K562 (cell line): Measurements from ENCODE around the gene LRP1-AS. TPM values are rescaled to one million over a fixed set of nuclear protein-coding genes. Genes with fewer than 3 reads are reported as not detected.
A peak's percentile ranks its signal among the peaks of the same experiment; 100 is the strongest.

Source experiments
- ATAC-seq: fragments of 200-7000 bp; cut with Tn5 transposase; 3 replicates; pipeline ENCODE4 v1.9.1; 2020; ENCODE audit warnings: moderate library complexity
- BruUV-seq: library from RNA; stranded (reverse); fragments of 400-500 nt; replicated peaks from 2 replicates; lab custom pipeline; 2021; lab: Mats Ljungman, UMichigan
- CTCF ChIA-PET: fragments of 300-600 bp; formaldehyde crosslinking; extraction: SDS; loops from one replicate; lab custom pipeline; 2021; ENCODE audit warnings: low intra/inter-chr PET ratio; lab: Yijun Ruan, JAX
- POLR2A ChIA-PET: fragments of 300-600, 350-650 bp; sonication (Branson Sonifier 250); formaldehyde crosslinking; extraction: SDS; loops from one replicate; lab custom pipeline; 2021; ENCODE audit warnings: antibody characterized with exemption, inconsistent platforms; lab: Yijun Ruan, JAX
- DNase-seq, 4 experiments: peaks; one replicate each; pipeline versions ENCODE4 v3.0.0 to v3.0.0-alpha.2; 2011 to 2018; ENCODE audit warnings: low spot score in 3 of 4, mixed read lengths in 3 of 4; ENCODE audit errors: extremely low read depth in 1 of 4
- FAIRE-seq: peaks from 2 replicates; lab custom pipeline; 2011; peaks lifted over from hg19 to GRCh38; lab: Jason Lieb, UNC
- H2AFZ ChIP-seq: 2 replicates; pipeline ENCODE4 v1.6.0; 2011; ENCODE audit warnings: low read depth, low read length, control low read depth, inconsistent platforms
- H3K27ac ChIP-seq: fragments of 200-600 bp; 3 replicates; pipeline ENCODE4 v1.8.0; 2011; ENCODE audit warnings: low read depth, mild to moderate bottlenecking, control low read depth, inconsistent platforms, low read length, moderate library complexity, mixed read lengths; ENCODE audit errors: extremely low read depth
- H3K27me3 ChIP-seq, 2 experiments: fragments of 300-600 bp in 1 of 2; 2 replicates in 1 of 2; 3 replicates in 1 of 2; pipeline versions ENCODE4 v1.6.0 to v1.8.0; 2011; ENCODE audit warnings: inconsistent platforms in 2 of 2, low read length in 2 of 2, mild to moderate bottlenecking in 1 of 2, mixed read lengths in 1 of 2, moderate library complexity in 1 of 2; ENCODE audit not compliant: control insufficient read depth in 2 of 2, insufficient read depth in 2 of 2
- H3K36me3 ChIP-seq: fragments of 300-600 bp; 3 replicates; pipeline ENCODE4 v1.8.0; 2011; ENCODE audit warnings: mild to moderate bottlenecking, low read length, inconsistent platforms; ENCODE audit not compliant: control insufficient read depth, insufficient read depth
- H3K4me1 ChIP-seq, 2 experiments: fragments of 200-600 bp in 1 of 2; replicated peaks in 1 of 2; 2 replicates in 1 of 2; 3 replicates in 1 of 2; pipeline versions ENCODE4 v1.5.1 to v1.8.0; 2011; ENCODE audit warnings: inconsistent platforms in 2 of 2, low read length in 2 of 2, mild to moderate bottlenecking in 1 of 2, mixed read lengths in 1 of 2, moderate library complexity in 1 of 2; ENCODE audit not compliant: control insufficient read depth in 2 of 2, insufficient read depth in 2 of 2
- H3K4me2 ChIP-seq: 2 replicates; pipeline ENCODE4 v1.6.1; 2011; ENCODE audit warnings: low read length, control low read depth, inconsistent platforms, mixed read lengths; ENCODE audit not compliant: insufficient read depth
- H3K4me3 ChIP-seq: fragments of 200-600 bp; sonication (generic), shearing (Covaris generic); 2 replicates; pipeline ENCODE4 v1.5.1; 2016; ENCODE audit warnings: control low read depth, inconsistent platforms
- H3K79me2 ChIP-seq: fragments of 200-600 bp; 3 replicates; pipeline ENCODE4 v1.8.0; 2011; ENCODE audit warnings: low read length, inconsistent platforms; ENCODE audit not compliant: control insufficient read depth, insufficient read depth
- H3K9ac ChIP-seq, 2 experiments: 2 replicates each; pipeline versions ENCODE4 v1.6.0 to v1.6.1; 2011; ENCODE audit warnings: low read depth in 2 of 2, low read length in 2 of 2, control low read depth in 1 of 2, inconsistent platforms in 1 of 2, mild to moderate bottlenecking in 1 of 2, mixed read lengths in 1 of 2; ENCODE audit not compliant: insufficient read depth in 1 of 2
- H3K9me1 ChIP-seq: one replicate; pipeline ENCODE4 v1.6.0; 2011; ENCODE audit warnings: inconsistent platforms, mild to moderate bottlenecking, low read length, moderate library complexity; ENCODE audit not compliant: control insufficient read depth, insufficient read depth
- H3K9me3 ChIP-seq: replicated peaks from 2 replicates; pipeline ENCODE4 v1.5.1; 2011; ENCODE audit warnings: low read depth, low read length, inconsistent platforms; ENCODE audit not compliant: control insufficient read depth, insufficient read depth
- H4K20me1 ChIP-seq: replicated peaks from 2 replicates; pipeline ENCODE4 v1.6.1; 2011; ENCODE audit warnings: low read length, inconsistent platforms, mixed read lengths; ENCODE audit not compliant: control insufficient read depth, insufficient read depth
- CHD1 ChIP-seq: fragments of 200-600 bp; sonication (generic); IDR thresholded peaks from one replicate; pipeline ENCODE4 v1.6.1; 2012; ENCODE audit warnings: mild to moderate bottlenecking, moderate library complexity, low read length, inconsistent platforms
- RFX5 ChIP-seq: IDR thresholded peaks from 2 replicates; pipeline ENCODE4 v1.6.1; 2011; ENCODE audit warnings: low read depth, mild to moderate bottlenecking, improper control_type of control experiment, low read length
- WGBS: fragments of 100-300 bp; shearing (Covaris generic); methylation state at CpG from one replicate; pipeline ENCODE4 v1.1.6; 2016; ENCODE audit warnings: low coverage, mixed read lengths; ENCODE audit not compliant: insufficient coverage; ENCODE audit errors: missing lambda C conversion rate; 5-methylcytosine and 5-hydroxymethylcytosine counted together
- in situ Hi-C: fragments of 300-500 bp; cut with MboI; formaldehyde crosslinking; loops from 4 replicates; pipeline ENCODE4 v1.15.0; 2018; ENCODE audit warnings: inconsistent platforms, mixed read lengths
- intact Hi-C: fragments of 100-400 bp; cut with micrococcal nuclease; formaldehyde crosslinking; loops from 2 replicates; pipeline ENCODE4 v1.14.2; 2022
- polyA plus RNA-seq, 8 experiments: library from polyadenylated mRNA; depleted of rRNA in 4 of 8; stranded (reverse) in 5 of 8; unstranded in 3 of 8; fragments of >200 nt; fragmentation: Nextera tagmentation in 2 of 8; fragmentation: Illumina TruSeq in 1 of 8; extraction: Ambion mirVana in 2 of 8; extraction: Trizol in 1 of 8; gene quantifications; 2 replicates each; pipeline versions ENCODE4 v1.2.1 to v1.2.3, GENCODE V29; 2011 to 2014; ENCODE audit warnings: inconsistent platforms in 1 of 8, missing spikeins in 1 of 8
- total RNA-seq, 7 experiments: library from RNA; depleted of rRNA in 6 of 7; stranded (reverse); fragments of >200 nt in 6 of 7; fragmentation: Illumina TruSeq in 2 of 7; extraction: Trizol in 2 of 7; gene quantifications; 2 replicates each; pipeline versions ENCODE4 v1.2.1 to v1.2.3, GENCODE V29; 2011 to 2021; ENCODE audit warnings: low replicate concordance in 1 of 7
- TF ChIP-seq, protein P1 (sequence below): fragments of 450-650 bp; formaldehyde crosslinking; IDR thresholded peaks from 2 replicates; pipeline ENCODE4 v1.4.0; 2020; ENCODE audit warnings: mild to moderate bottlenecking, moderate library complexity
- TF ChIP-seq, protein P2 (sequence below): fragments of 450-650 bp; IDR thresholded peaks from 2 replicates; pipeline ENCODE4 v1.6.1; 2018; ENCODE audit not compliant: partially characterized antibody

LRP1-AS gene
- total and polyA plus RNA-seq, 9 of the 15 experiments (the other 6 are each of a cell fraction or from before 2014, with no cell fraction given): not detected

DNA sequence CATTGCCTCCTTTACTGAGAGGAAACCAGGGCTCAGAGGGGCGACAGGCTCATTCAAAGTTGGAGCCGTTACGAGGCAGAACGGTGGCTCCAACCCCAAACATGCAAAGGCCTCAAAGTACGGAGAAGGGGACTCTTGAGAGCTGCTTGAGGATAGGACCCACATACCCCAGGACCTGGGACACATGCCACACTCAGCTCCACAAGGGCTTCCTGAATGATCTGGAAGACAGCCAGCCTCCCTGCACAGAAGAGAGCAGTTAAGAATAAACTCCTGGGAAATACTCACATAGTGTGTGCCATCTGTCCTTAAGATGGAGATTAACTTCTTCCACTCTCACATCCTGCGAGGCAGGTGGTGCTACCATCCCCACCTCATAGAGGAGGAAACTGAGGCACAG lies 42.6 kb upstream of the LRP1-AS start:
- no peak for TF ChIP-seq RFX5
- TF ChIP-seq, protein P1, sequence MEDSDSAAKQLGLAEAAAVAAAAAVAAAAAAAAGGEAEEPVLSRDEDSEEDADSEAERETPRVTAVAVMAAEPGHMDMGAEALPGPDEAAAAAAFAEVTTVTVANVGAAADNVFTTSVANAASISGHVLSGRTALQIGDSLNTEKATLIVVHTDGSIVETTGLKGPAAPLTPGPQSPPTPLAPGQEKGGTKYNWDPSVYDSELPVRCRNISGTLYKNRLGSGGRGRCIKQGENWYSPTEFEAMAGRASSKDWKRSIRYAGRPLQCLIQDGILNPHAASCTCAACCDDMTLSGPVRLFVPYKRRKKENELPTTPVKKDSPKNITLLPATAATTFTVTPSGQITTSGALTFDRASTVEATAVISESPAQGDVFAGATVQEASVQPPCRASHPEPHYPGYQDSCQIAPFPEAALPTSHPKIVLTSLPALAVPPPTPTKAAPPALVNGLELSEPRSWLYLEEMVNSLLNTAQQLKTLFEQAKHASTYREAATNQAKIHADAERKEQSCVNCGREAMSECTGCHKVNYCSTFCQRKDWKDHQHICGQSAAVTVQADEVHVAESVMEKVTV (CRISPR knock-in tag): no peak
- TF ChIP-seq, protein P2, sequence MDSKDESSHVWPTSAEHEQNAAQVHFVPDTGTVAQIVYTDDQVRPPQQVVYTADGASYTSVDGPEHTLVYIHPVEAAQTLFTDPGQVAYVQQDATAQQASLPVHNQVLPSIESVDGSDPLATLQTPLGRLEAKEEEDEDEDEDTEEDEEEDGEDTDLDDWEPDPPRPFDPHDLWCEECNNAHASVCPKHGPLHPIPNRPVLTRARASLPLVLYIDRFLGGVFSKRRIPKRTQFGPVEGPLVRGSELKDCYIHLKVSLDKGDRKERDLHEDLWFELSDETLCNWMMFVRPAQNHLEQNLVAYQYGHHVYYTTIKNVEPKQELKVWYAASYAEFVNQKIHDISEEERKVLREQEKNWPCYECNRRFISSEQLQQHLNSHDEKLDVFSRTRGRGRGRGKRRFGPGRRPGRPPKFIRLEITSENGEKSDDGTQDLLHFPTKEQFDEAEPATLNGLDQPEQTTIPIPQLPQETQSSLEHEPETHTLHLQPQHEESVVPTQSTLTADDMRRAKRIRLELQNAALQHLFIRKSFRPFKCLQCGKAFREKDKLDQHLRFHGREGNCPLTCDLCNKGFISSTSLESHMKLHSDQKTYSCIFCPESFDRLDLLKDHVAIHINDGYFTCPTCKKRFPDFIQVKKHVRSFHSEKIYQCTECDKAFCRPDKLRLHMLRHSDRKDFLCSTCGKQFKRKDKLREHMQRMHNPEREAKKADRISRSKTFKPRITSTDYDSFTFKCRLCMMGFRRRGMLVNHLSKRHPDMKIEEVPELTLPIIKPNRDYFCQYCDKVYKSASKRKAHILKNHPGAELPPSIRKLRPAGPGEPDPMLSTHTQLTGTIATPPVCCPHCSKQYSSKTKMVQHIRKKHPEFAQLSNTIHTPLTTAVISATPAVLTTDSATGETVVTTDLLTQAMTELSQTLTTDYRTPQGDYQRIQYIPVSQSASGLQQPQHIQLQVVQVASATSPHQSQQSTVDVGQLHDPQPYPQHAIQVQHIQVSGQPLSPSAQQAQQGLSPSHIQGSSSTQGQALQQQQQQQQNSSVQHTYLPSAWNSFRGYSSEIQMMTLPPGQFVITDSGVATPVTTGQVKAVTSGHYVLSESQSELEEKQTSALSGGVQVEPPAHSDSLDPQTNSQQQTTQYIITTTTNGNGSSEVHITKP: no peak
- TF ChIP-seq CHD1: no peak
- no peak overlapping the region for H3K4me3 ChIP-seq
- no peaks in the 10 kb centered on the region for H3K79me2 ChIP-seq
- no TSS peak for BruUV-seq
- H3K9ac ChIP-seq: no peak overlapping the region
- ChIA-PET POLR2A (interaction anchor here (0.6 to 2.4 kb wide), 2 partner anchors 17 to 136 kb away, joined by 3 to 6 read pairs; no protein-coding TSS in a partner anchor), CTCF (interaction anchor here (0.5 kb wide), 1 partner anchor 23 kb away, joined by 4 read pairs; no protein-coding TSS in a partner anchor)
- H2AFZ ChIP-seq: no peak overlapping the region
- H3K4me2 ChIP-seq: no peak overlapping the region
- no peak overlapping the region for H3K27ac ChIP-seq
- ATAC-seq (no peak), DNase-seq (no peak), FAIRE-seq (peak; percentile 40)
- peaks cover 3% of the 10 kb centered on the region for H3K9me1 ChIP-seq
- no peaks in the 10 kb centered on the region for H3K36me3 ChIP-seq
- intact Hi-C loops (no loop called here), in situ Hi-C loops (no loop called here)
- no peaks in the 10 kb centered on the region for H3K9me3 ChIP-seq
- H3K4me1 ChIP-seq: peaks cover 0 to 53% of the 10 kb centered on the region in 2 experiments; a peak in 2 of 5 replicates
- peaks cover 45 to 86% of the 10 kb centered on the region in 2 experiments for H3K27me3 ChIP-seq
- 13% methylated on average over 6 of the region's 6 CpGs for WGBS
- H4K20me1 ChIP-seq: 0 out of 2 replicates have a peak, but pooled peaks cover 14% of the 10 kb centered on the region
